Heart right ventricle (tissue), 16 donors: Measurements from ENCODE around the gene FASTKD3. TPM values are rescaled to one million over a fixed set of nuclear protein-coding genes. Genes with fewer than 3 reads are reported as not detected.

ENCODE experiments used
- ATAC-seq, 8 donors: fragments of 200-7000 bp; cut with Tn5 transposase; one replicate each; pipeline ENCODE4 v1.9.1; 2020; ENCODE audit warnings: mild to moderate bottlenecking in 8 of 8, moderate library complexity in 8 of 8, moderate number of reproducible peaks in 1 of 8
- DNase-seq, 2 donors: peaks; one replicate each; pipeline ENCODE4 v3.0.0-alpha.2; 2020
- H3K27ac ChIP-seq, 10 donors: fragments of 200-600 bp; sonication (generic) in 2 of 10; one replicate each; pipeline versions ENCODE4 v1.5.0 to v1.8.0; 2020 to 2022; ENCODE audit warnings: mild to moderate bottlenecking in 3 of 10
- H3K27me3 ChIP-seq, 7 donors: fragments of 200-600 bp; one replicate each; pipeline ENCODE4 v1.8.0; 2021 to 2022; ENCODE audit warnings: mild to moderate bottlenecking in 2 of 7
- H3K36me3 ChIP-seq, 9 donors: fragments of 200-600 bp; sonication (generic) in 1 of 9; one replicate each; pipeline versions ENCODE4 v1.5.0 to v1.8.0; 2020 to 2022; ENCODE audit warnings: mild to moderate bottlenecking in 2 of 9
- H3K4me1 ChIP-seq, 9 donors: fragments of 200-600 bp; sonication (generic) in 1 of 9; one replicate each; pipeline versions ENCODE4 v1.5.0 to v1.8.0; 2020 to 2022; ENCODE audit warnings: mild to moderate bottlenecking in 4 of 9
- H3K4me3 ChIP-seq, 10 donors: fragments of 200-600 bp; sonication (generic) in 2 of 10; one replicate each; pipeline versions ENCODE4 v1.5.0 to v1.8.0; 2020 to 2022; ENCODE audit warnings: mild to moderate bottlenecking in 7 of 10, moderate library complexity in 2 of 10
- H3K9me3 ChIP-seq, 11 donors: fragments of 200-600 bp in 10 of 11; sonication (generic) in 2 of 11; one replicate each; pipeline versions ENCODE4 v1.5.0 to v1.8.0; 2013 to 2022; ENCODE audit warnings: mild to moderate bottlenecking in 2 of 11, control low read depth in 1 of 11, moderate library complexity in 1 of 11
- CTCF ChIP-seq, 9 donors: fragments of 200-600 bp; sonication (generic) in 2 of 9; IDR thresholded peaks; one replicate each; pipeline versions ENCODE4 v1.5.0 to v1.8.0; 2021 to 2022; ENCODE audit warnings: antibody characterized with exemption in 9 of 9, mild to moderate bottlenecking in 5 of 9, moderate library complexity in 1 of 9
- WGBS, 2 donors: extraction: QIAGEN DNeasy Blood & Tissue Kit; methylation state at CpG; one replicate each; pipeline ENCODE4 v1.1.7; 2013; ENCODE audit warnings: inconsistent platforms in 1 of 2; 5-methylcytosine and 5-hydroxymethylcytosine counted together
- intact Hi-C, 10 donors: fragments of 100-400 bp; cut with DNase I; formaldehyde crosslinking; loops; one replicate each; pipeline versions ENCODE4 v1.11.1 to v1.14.2; 2022
- polyA plus RNA-seq, 2 donors: library from polyadenylated mRNA; stranded (reverse); fragments of 200-250 nt; gene quantifications; one replicate each; pipeline ENCODE4 v1.2.3, GENCODE V29; 2013
- total RNA-seq, 10 donors: library from RNA; stranded (reverse); fragmentation: NEBNext Ultra II Directional in 3 of 10; extraction: Animal tissue kit (Norgen Biotek cat#: 25700) in 3 of 10; gene quantifications; one replicate each; pipeline versions ENCODE4 v1.2.1 to v1.2.4, GENCODE V29; 2021 to 2023
- donor health status: Arrhythmogenic right ventricular cardiomyopathy.
- donor health status: ischemic (EF 13 %, LVEDD 7.1; RV severe dilation, severe dysfunction).
- donor health status: healthy with polysubstance abuse.
- donor health status: DM: no; HTN: yes; CAD: no.
- donor health status: DM: no; HTN: no; CAD: no.
- donor health status: ischemic (EF 25% LVEDD 6.9; RV normal size, moderate dysfunction).
- donor health status: ischemic (EF 25% LVEDD 5.7; RV mildly dilated, moderate dysfunction).
- donor health status: healthy.
- donor health status: DM: yes; HTN: yes; CAD: no.
- donor health status: Ischemic cardiomyopathy.
- donor health status: ischemic (EF 35%, LVEDD 5.7; RV mildly dilated, moderate dysfunction).
- donor health status: nonischemic (EF 11% LVEDD 7.7; RV severe dilation, severe dysfunction).
- donor health status: DM: yes; HTN: yes; CAD: no.
- donor health status: PGD.
- donor health status: ischemic (EF 29% LVEDD 5.4; RV normal size, mild dysfunction).
- donor health status: nonischemic (EF 23%, LVEDD 6.1; RV moderate dilation, normal function).

Gene FASTKD3
- total and polyA plus RNA-seq, 12 donors, result 3.1 to 24.7 (median 5.1) TPM

- Histone ChIP-seq H3K9me3 (no peaks in the 10 kb centered on the region), H3K4me1 (peaks cover 0 to 9% (median 0%) of the 10 kb centered on the region in 9 donors), H3K27ac (no peak overlapping the region), H3K36me3 (no peaks in the 10 kb centered on the region), H3K4me3 (no peak overlapping the region), H3K27me3 (peaks cover 0 to 23% (median 9%) of the 10 kb centered on the region in 7 donors)
- ATAC-seq (peak; percentile 55 to 97 (median 90)), DNase-seq (peak; percentile 18 to 47)
- 39 to 51% methylated on average over 10 of the region's 10 CpGs for WGBS, 2 donors
- intact Hi-C loops, result no loop called here
- no peak for TF ChIP-seq CTCF (IDR thresholded peaks at IDR 0.05)
These were observed 40.6 kb downstream of the FASTKD3 start for GRCh38 chr5:7828269-7828668.

- intact Hi-C loops, result no loop called here
- DNase-seq (no peak), ATAC-seq (peak in 1 of 8 donors; percentile 22)
- Histone ChIP-seq H3K4me3 (no peak overlapping the region), H3K4me1 (peaks cover 0 to 9% (median 0%) of the 10 kb centered on the region in 9 donors), H3K27ac (no peak overlapping the region), H3K27me3 (peaks cover 0 to 26% (median 9%) of the 10 kb centered on the region in 7 donors), H3K9me3 (no peaks in the 10 kb centered on the region), H3K36me3 (no peaks in the 10 kb centered on the region)
- WGBS, 2 donors, result 62 to 73% methylated on average over 6 of the region's 6 CpGs
- peak in 2 of 9 donors; percentile 14 to 29 for TF ChIP-seq CTCF (IDR thresholded peaks at IDR 0.05)
These were observed 41.2 kb downstream of the FASTKD3 start for GRCh38 chr5:7827610-7828009.

GRCh38 chr5:7825630-7826029 lies 43.2 kb downstream of the FASTKD3 start:
- Histone ChIP-seq H3K27ac (no peak overlapping the region), H3K36me3 (no peaks in the 10 kb centered on the region), H3K4me3 (no peak overlapping the region), H3K27me3 (peaks cover 0 to 40% (median 7%) of the 10 kb centered on the region in 7 donors), H3K9me3 (no peaks in the 10 kb centered on the region), H3K4me1 (peaks cover 0 to 9% (median 0%) of the 10 kb centered on the region in 9 donors)
- DNase-seq, result no peak
- no peak for TF ChIP-seq CTCF (IDR thresholded peaks at IDR 0.05)
- intact Hi-C loops, result no loop called here
- WGBS, 2 donors, result 81 to 86% methylated on average over 11 of the region's 11 CpGs
- peak in 1 of 8 donors; percentile 55 for ATAC-seq

- 92 to 95% methylated on average over 18 of the region's 18 CpGs for WGBS, 2 donors
- no peak for ATAC-seq
- Histone ChIP-seq H3K36me3 (no peaks in the 10 kb centered on the region), H3K27me3 (peaks cover 0 to 47% (median 8%) of the 10 kb centered on the region in 7 donors), H3K4me3 (no peak overlapping the region), H3K27ac (no peak overlapping the region), H3K9me3 (no peaks in the 10 kb centered on the region), H3K4me1 (peaks cover 0 to 9% (median 0%) of the 10 kb centered on the region in 9 donors)
- TF ChIP-seq CTCF (IDR thresholded peaks at IDR 0.05), result no peak
- DNase-seq, result no peak
- intact Hi-C loops, result no loop called here
These were observed 43.8 kb downstream of the FASTKD3 start for GRCh38 chr5:7824995-7825394.
